ENCODE measurements around the gene NOVA2. TPM values are rescaled to one million over a fixed set of nuclear protein-coding genes. Genes with fewer than 3 reads are reported as not detected.

NOVA2 gene
- total and polyA plus RNA-seq, 9 of the 15 experiments (the other 6 are each of a cell fraction or from before 2014, with no cell fraction given): not detected

DNA sequence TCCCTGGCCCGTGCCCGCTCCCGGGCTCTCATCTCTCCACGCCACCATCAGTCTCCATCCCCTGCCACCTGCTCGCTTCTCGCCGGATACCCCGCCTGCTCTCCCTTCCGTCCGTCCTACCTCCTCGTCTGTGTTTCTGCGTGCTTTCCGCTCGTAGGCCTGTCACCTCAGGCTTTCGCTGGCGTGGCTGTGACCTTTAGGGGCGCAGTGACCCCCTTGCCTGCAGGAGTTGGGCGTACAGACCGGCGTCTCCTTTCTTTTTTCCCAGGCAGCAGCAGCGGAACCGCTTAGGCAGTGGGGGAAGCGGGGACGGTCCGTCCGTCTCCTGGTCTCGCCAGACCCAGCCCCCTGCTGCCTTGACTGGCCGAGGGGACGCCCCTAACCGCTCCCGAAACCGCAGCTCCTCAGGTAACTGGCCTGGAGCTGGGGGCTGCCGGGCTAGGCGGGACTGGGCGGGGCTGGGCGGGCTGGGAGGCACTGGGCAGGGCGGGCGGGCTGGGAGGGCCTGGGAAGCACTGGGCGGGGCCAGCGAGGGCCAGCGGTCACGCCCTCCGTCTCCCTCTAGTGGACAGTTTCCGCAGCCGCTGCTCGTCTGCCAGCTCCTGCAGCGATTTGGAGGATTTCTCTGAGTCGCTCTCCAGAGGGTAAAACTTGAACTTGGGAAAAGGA, 42.9 kb upstream of the NOVA2 start (continued):
- TF ChIP-seq TAF15 (IDR thresholded peaks at IDR 0.05; ENCODE audit: low read depth, low read length): no peak
- TF ChIP-seq PHB (CRISPR knock-in tag; IDR thresholded peaks at IDR 0.05): no peak
- TF ChIP-seq, protein P1, sequence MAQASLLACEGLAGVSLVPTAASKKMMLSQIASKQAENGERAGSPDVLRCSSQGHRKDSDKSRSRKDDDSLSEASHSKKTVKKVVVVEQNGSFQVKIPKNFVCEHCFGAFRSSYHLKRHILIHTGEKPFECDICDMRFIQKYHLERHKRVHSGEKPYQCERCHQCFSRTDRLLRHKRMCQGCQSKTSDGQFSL (CRISPR knock-in tag; IDR thresholded peaks at IDR 0.05): 0 out of 2 replicates have a peak, but pooled peaks have one; percentile 38
- TF ChIP-seq, protein P1 (tag; IDR thresholded peaks at IDR 0.05): no peak
- no peak for TF ChIP-seq NR0B1 (IDR thresholded peaks at IDR 0.05; ENCODE audit: partially characterized antibody)
- TF ChIP-seq ZNF436 (CRISPR knock-in tag; IDR thresholded peaks at IDR 0.05): no peak
- TF ChIP-seq NFE2 (IDR thresholded peaks at IDR 0.05; ENCODE audit: low read depth): no peak
- no peak for TF ChIP-seq CREB1 (IDR thresholded peaks at IDR 0.05)
- TF ChIP-seq CREB1 (CRISPR knock-in tag; IDR thresholded peaks at IDR 0.05): no peak
- TF ChIP-seq KAT7 (CRISPR knock-in tag; IDR thresholded peaks at IDR 0.05; ENCODE audit: borderline replicate concordance): no peak
- peak; percentile 45; the same call in 1 of the 2 replicates for TF ChIP-seq CREM (IDR thresholded peaks at IDR 0.05; ENCODE audit: low read depth)
- no peak for TF ChIP-seq POLR2B (IDR thresholded peaks at IDR 0.05; ENCODE audit: low read depth, partially characterized antibody)
- no peak for TF ChIP-seq SAP30 (IDR thresholded peaks at IDR 0.05; ENCODE audit: borderline replicate concordance, insufficient read depth, low read depth, low read length, poor library complexity, severe bottlenecking)
- TF ChIP-seq SMC3 (conservative IDR thresholded peaks at IDR 0.05; ENCODE audit: insufficient read depth, low read depth, low read length): peak; percentile 44; the same call in 1 of the 2 replicates
